ENCODE results near the gene L2HGDH.
"Not testable (repeated sequence)": the region's sequence is repeated elsewhere in the genome, so short reads cannot be mapped to it uniquely, and the experiment has no call there.

Gene L2HGDH

DNA sequence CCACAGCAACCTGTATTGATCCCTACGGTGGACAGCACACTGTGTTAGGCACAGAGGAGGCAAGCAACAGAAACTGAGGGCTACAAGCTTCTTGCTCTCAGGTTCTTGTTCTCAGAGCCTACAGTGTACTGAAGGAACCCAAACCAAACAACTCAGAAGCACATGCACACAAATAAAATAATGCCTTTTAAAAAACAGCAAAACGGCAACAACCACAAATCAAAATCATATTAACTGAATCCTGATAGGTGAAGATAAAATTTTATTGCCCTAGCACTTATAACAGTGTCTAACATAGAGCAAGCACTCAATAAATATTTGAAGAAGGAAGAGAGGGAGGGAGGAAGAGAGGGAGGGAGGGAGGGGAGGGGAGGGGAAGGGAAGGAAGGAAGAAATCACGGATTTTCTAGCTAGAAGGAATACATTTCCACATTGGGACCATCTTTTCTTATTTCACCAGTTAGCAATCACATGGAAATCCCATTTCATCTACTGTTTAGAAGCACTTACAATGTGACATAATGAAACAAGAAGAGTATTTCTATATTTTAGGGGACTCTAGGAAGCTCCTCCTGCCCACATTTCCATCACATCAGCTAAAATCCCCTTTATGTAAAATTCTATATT is 27.3 kb upstream of the L2HGDH start:
- DNase-seq (ENCODE audit: low read depth), result no peak

GRCh38 chr14:50338587-50338986 is 26.6 kb upstream of the L2HGDH start:
- no peak for DNase-seq (ENCODE audit: low read depth)

- DNase-seq (ENCODE audit: low read depth), result no peak
Measured at GRCh38 chr14:50335989-50336824, 24.2 kb upstream of the L2HGDH start.

GRCh38 chr14:50335389-50335788 is 23.4 kb upstream of the L2HGDH start:
- DNase-seq (ENCODE audit: low read depth), result no peak

DNA sequence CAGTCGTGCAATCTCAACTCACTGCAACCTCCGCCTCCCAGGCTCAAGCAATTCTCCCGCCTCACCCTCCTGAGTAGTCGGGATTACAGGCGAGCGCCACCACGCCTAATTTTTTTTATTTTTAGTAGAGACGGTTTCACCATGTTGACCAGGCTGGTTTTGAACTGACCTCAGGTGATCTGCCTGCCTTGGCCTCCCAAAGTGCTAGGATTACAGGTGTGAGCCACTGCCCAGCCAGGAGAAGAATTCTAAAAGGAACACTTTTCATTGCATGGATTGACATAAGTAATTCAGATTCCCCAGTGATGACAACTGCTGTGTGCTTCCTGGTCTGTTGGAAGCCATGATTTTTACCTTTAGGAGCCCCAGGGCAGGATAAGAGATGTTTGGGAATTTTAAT is 22.2 kb upstream of the L2HGDH start:
- no peak for DNase-seq (ENCODE audit: low read depth)

GRCh38 chr14:50333014-50333509 is 21.0 kb upstream of the L2HGDH start:
- no peak for DNase-seq (ENCODE audit: low read depth)

GRCh38 chr14:50331596-50331995 is 19.6 kb upstream of the L2HGDH start:
- no peak for DNase-seq (ENCODE audit: low read depth)

- DNase-seq (ENCODE audit: low read depth), result peak; percentile 95
Measured at GRCh38 chr14:50321009-50321660, 9.1 kb upstream of the L2HGDH start.

DNA sequence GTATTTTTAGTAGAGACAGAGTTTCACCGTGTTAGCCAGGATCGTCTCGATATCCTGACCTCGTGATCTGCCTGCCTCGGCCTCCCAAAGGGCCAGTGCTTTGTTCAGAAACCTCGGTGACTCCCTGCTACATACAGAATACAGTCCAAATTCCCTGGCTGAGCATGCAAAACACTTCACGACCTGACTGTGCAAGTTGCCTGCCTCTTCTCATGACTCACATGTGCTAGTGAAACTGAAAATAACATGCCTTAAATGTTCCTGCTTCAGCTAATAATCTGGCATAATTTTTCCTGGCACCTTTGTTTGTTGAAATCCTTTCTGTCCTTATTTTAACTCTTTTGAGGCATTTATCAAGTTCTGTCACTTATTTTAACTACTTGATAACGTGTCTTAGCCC is 8.3 kb upstream of the L2HGDH start:
- no peak for DNase-seq (ENCODE audit: low read depth)

GRCh38 chr14:50319721-50320120 is 7.7 kb upstream of the L2HGDH start:
- no peak for DNase-seq (ENCODE audit: low read depth)

DNA sequence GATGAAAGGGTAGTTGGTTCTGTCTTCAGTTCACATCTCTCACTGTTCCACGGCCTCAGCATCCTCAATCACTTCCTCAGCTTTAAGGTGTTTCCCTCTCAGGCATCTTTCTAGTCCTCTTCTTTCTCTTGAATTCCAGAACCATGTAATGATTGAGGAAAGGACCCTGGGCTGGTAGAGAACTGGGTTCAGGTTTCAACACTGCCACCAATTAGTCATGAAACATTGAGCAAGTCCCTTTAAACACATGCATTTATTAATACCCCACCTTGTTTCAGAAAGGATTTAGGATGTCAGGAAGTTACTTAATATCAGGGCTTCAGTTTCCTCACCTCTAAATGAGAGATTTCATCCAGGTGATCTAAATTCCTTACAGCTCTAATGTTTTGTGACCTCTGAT is 7.3 kb upstream of the L2HGDH start:
- no peak for DNase-seq (ENCODE audit: low read depth)

DNA sequence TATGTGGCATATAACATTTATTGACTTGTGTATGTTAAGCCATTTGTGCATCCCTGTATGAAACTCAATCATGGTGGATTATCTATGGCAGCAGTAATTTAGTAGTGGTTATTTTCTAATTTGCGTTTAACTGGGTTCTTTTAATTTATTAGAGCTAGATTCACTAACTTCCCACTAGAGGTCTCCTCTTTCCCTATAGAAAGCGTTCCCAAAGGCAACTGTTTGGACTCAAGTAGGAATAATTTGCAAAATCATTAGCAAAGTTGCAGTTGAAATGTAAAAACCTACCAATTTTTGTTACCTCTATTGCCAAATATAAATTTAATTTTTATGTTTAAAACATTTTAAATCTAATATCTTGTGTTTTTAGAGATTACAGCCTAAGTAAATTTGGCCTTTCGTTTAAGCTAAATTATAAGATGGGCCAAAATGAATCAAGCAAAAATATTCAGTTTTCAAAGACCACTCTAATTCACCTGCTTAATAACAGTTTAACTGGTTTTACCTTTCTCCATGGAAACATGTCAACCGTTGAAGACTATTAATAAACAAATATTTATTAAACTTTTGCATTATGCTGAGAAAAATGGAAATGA is 6.1 kb upstream of the L2HGDH start:
- DNase-seq (ENCODE audit: low read depth), result no peak

DNA sequence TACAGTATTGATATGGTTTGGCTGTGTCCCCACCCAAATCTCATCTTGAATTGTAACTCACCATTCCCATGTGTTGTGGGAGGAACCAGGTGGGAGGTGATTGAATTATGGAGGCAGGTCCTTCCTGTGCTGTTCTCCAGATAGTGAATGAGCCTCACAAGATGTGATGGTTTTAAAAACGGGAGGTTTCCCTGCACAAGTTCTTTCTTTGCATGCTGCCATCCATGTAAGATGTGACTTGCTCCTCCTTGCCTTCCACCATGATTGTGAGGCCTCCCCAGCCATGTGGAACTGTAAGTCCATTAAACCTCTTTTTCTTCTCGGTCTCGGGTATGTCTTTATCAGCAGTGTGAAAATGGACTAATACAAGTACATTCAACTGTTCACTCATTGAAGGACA is 2.1 kb upstream of the L2HGDH start:
- not testable (repeated sequence) for DNase-seq (ENCODE audit: low read depth)

DNA sequence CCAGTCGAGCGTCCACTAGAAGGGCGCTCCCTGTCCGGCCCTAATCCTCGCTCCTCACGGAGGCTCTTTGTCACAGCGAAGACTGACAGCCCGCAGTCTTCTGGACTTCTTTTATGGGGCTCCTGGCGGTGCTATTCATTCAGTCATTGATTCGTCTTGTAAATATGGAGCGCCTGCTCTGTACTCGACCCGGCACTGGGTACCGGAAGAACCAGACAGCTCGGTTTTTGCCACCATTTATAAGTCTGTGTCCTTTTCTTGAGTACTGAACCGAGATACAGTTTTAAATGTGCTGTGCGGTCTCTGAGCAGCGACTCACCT is 665 bp upstream of the L2HGDH start:
- DNase-seq (ENCODE audit: low read depth), result no peak

GRCh38 chr14:50311337-50311971 is 575 bp downstream of the L2HGDH start:
- no peak for DNase-seq (ENCODE audit: low read depth)

DNA sequence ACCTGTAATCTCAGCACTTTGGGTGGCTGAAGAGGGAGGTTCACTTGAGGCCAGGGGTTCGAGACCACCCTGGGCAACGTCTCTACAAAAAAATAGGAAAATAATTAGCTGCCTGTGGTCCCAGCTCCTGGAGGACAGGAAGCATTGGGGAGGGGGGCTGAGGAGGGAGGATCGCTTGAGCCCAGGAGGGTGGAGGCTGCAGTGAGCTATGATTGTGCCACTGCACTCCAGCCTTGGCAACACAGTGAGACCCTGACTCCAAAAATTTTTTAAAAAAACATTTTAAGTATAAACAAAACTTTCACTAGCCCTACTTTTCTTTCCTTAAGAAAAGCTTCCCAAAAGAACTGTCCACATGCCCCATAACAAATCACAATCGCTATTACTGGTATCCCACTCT is 1.6 kb downstream of the L2HGDH start:
- DNase-seq (ENCODE audit: low read depth), result no peak

GRCh38 chr14:50308363-50308915 is 3.6 kb downstream of the L2HGDH start:
- no peak for DNase-seq (ENCODE audit: low read depth)

GRCh38 chr14:50303744-50304471 is 8.1 kb downstream of the L2HGDH start:
- DNase-seq (ENCODE audit: low read depth), result no peak

GRCh38 chr14:50301914-50302313 is 10.1 kb downstream of the L2HGDH start:
- no peak for DNase-seq (ENCODE audit: low read depth)

GRCh38 chr14:50299585-50299984 is 12.4 kb downstream of the L2HGDH start:
- no peak for DNase-seq (ENCODE audit: low read depth)

GRCh38 chr14:50290306-50290705 is 21.7 kb downstream of the L2HGDH start:
- no peak for DNase-seq (ENCODE audit: low read depth)

Measured in non-pigmented ciliary epithelial cell (primary cell).